ENCODE measurements around the gene ABI1. TPM values are rescaled to one million over a fixed set of nuclear protein-coding genes. Genes with fewer than 3 reads are reported as not detected.

ABI1 gene
- total RNA-seq, 1 experiment from 2014 or later = 36.9 TPM

GRCh38 chr10:26779176-26779860, 81.4 kb downstream of the ABI1 start:
- WGBS (ENCODE audit: extremely low coverage, insufficient read length, low lambda C conversion rate) = no CpG with 5 or more reads among the region's 4 CpGs
- H3K4me3 Mint-ChIP-seq = no peak overlapping the region
- Histone ChIP-seq H3K27ac (ENCODE audit: insufficient read length, low read depth, low read length) (no peak overlapping the region), H3K56ac (ENCODE audit: insufficient read length, low read depth, low read length) (no peak overlapping the region), H3K18ac (ENCODE audit: insufficient read length, low read depth, low read length) (no peak overlapping the region), H3K27me3 (ENCODE audit: insufficient read depth, low read length) (no peaks in the 10 kb centered on the region), H2BK120ac (ENCODE audit: low read depth, low read length, poor library complexity, severe bottlenecking) (no peak overlapping the region), H4K8ac (replicated peaks; ENCODE audit: insufficient read length, low read depth, low read length) (no peak overlapping the region), H3K23me2 (ENCODE audit: insufficient read length, low read depth, low read length, poor library complexity, severe bottlenecking) (no peaks in the 10 kb centered on the region), H3K9me3 (ENCODE audit: control insufficient read depth, low read depth, low read length) (no peaks in the 10 kb centered on the region), H3T11ph (ENCODE audit: low read length) (no peak overlapping the region), H3K14ac (ENCODE audit: insufficient read depth, low read length) (no peak overlapping the region), H2AFZ (ENCODE audit: low read length) (no peak overlapping the region), H2BK15ac (ENCODE audit: low read depth, low read length) (no peak overlapping the region), H2BK5ac (ENCODE audit: insufficient read length, low read length) (no peak overlapping the region), H2BK12ac (ENCODE audit: insufficient read length, low read depth, low read length) (no peak overlapping the region), H3K4ac (ENCODE audit: low read depth, low read length) (no peak overlapping the region), H4K91ac (ENCODE audit: insufficient read length, low read depth, low read length) (no peak overlapping the region), H3K79me1 (ENCODE audit: insufficient read depth, low read depth, low read length, poor library complexity, severe bottlenecking) (peaks cover 4% of the 10 kb centered on the region), H3K4me2 (ENCODE audit: insufficient read depth, insufficient read length, low read length) (no peak overlapping the region), H4K20me1 (ENCODE audit: control insufficient read depth, insufficient read depth, insufficient read length) (no peaks in the 10 kb centered on the region), H3K4me1 (ENCODE audit: insufficient read depth, low read length) (peaks cover 13% of the 10 kb centered on the region; the same call in 1 of the 2 replicates), H3K79me2 (ENCODE audit: insufficient read depth, low read length) (peaks cover 2% of the 10 kb centered on the region; the same call in 1 of the 2 replicates), H3K23ac (ENCODE audit: insufficient read length, low read depth, low read length) (no peak overlapping the region), H4K5ac (ENCODE audit: insufficient read length, low read depth, low read length) (no peak overlapping the region), H2AK5ac (ENCODE audit: insufficient read length, low read length) (no peak overlapping the region), H3K9ac (ENCODE audit: extremely low read depth, insufficient read length, low read length) (no peak overlapping the region), H2BK20ac (ENCODE audit: low read depth, low read length, poor library complexity, severe bottlenecking) (no peak overlapping the region)
- H3K4me1 Mint-ChIP-seq = peaks cover 24 to 44% of the 10 kb centered on the region in 2 experiments
- H3K27me3 Mint-ChIP-seq (ENCODE audit: low read depth) = no peaks in the 10 kb centered on the region
- no peaks in the 10 kb centered on the region for H3K36me3 Mint-ChIP-seq (ENCODE audit: insufficient read depth in 1 of 3, low read depth in 3 of 3)
- TF ChIP-seq CTCF (conservative IDR thresholded peaks at IDR 0.05) = no peak
- H3K9me3 Mint-ChIP-seq = no peaks in the 10 kb centered on the region
- no peak overlapping the region for H3K27ac Mint-ChIP-seq
- DNase-seq = no peak

Measured in H9 (cell line).